DLD1 (cell line): ENCODE measurements around the gene KBTBD4.
"Not testable (repeated sequence)": the region's sequence is repeated elsewhere in the genome, so short reads cannot be mapped to it uniquely, and the experiment has no call there.

Experiments
- in situ Hi-C: cut with HindIII; loops from 2 replicates; pipeline ENCODE4 v1.10.0; 2017; ENCODE audit warnings: low sequenced_read_pairs

KBTBD4 gene

DNA sequence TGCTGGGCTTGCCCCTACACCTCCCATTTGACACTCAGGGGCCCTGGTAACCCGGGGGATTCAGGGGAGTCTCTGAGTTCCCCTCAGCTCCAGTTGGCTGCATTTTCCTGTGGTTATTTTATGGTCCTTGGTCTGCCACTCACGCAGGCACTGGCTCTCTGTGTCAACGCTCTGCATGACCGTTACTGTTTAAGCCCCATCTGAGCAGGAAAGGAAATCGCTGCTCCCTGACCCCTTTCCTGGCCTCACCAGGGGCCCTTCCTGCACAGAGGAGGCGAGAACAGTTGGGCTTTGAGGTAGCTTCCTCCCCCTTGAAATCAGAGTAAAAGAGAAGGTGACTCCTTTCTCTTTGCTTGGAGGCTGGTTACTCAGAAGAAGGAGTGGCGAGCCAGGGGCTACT lies 13.0 kb upstream of the KBTBD4 start:
- in situ Hi-C loops, result no loop called here

DNA sequence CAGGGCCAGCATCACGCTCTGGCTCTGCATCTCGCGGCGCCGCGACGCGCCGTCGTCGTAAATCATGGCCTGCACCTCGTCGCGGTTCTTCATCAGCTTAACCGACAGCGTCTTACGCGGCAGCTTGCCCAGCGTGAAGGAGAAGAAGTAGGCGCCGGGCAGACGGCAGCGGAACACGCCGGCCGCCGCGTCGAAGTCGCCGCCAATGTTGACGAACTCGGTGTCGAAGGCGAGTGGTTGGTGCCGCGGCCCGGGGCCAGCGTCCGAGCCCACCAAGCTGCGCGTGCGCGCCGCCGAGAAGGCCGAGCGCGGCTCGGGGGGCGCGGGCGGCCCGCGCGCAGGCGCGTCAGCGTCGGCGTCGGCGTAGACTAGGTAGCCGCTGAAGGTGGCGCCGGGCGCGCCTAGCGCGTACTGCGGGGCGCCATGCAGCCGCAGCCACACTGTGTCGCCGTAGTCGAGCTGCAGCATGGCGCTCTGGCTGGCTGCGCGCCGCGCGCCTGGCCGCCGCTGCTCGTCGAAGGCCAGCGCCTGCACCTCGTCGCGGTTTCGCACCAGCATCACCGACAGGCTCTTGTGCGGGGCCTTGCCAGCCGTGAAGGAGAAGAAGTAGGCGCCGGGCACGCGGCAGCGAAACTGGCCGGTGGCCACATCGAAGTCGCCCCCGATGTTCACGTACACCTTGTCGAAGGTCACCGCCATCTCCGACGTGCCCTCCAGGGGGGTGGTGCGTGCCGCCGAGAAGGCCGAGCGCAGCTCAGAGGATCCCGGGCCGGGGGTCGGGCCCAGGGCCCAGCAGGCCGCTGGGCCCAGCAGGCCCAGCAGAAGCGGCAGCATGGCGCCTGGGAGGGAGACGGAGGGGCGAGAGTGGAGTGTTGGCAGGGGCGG lies 11.4 kb upstream of the KBTBD4 start:
- in situ Hi-C loops, result no loop called here

DNA sequence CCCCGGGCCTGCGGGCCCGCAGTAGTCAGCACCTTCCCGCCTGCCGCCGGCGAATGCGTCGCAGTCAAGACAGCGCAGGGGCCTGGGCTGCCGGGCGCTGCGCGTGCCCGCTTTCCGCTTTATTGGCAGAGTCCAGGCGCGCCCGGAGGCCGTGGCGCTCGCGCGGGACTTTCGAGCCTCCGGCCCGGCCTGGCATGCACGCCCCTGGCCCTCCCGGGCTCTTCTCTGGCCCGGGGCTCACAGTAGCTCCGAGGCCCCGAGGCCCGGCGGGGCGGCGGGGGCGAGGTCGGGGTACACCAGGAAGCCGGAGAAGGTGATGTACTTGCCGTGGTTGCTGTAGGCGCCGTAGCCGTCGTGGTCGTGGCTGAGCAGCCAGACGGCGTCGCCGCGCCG lies 10.8 kb upstream of the KBTBD4 start:
- in situ Hi-C loops, result no loop called here

DNA sequence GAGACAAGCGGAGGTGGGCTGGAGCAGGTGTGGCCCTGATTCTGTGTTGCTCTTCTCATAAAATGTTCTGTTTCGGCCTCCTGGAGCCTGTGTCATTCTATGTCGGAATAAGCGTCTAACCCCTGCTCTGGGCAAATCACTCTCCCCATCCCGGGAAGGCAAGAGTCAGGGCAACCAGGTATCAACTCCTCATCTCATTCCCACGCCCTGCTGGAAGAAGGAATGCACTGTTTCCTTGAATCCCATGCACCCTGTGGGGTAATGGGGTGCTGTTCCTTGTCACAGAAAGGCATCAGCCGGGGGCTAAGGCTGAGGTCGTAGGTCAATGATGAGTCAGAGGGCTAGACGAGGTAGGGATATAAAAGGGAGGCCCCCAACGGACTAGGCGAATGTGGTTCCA lies 10.3 kb upstream of the KBTBD4 start:
- in situ Hi-C loops, result no loop called here

DNA sequence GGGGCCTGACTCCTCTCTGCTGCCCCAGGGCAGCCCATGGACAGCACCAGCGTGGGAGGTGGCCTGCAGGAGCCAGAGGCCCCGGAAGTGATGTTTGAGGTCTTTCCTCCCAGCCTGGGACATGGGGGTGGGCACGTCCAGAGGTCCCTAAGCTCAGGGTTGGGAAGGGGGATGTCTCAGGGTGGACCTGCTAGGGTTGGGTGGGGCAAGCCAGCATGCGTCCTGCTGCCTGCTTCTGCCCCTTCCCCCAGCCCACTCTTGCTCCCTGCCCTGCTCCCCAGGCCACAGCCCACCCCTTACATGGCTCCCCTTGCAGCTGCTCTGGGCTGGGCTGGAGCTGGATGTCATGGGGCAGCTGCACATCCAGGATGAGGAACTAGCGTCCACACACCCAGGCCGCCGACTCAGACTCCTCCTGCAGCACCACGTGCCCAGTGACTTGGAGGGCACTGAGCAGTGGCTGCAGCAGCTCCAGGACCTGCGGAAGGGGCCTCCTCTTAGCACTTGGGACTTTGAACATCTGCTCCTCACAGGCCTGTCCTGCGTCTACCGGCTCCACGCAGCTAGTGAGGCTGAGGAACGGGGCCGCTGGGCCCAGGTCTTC lies 9.1 kb upstream of the KBTBD4 start:
- in situ Hi-C loops, result no loop called here

DNA sequence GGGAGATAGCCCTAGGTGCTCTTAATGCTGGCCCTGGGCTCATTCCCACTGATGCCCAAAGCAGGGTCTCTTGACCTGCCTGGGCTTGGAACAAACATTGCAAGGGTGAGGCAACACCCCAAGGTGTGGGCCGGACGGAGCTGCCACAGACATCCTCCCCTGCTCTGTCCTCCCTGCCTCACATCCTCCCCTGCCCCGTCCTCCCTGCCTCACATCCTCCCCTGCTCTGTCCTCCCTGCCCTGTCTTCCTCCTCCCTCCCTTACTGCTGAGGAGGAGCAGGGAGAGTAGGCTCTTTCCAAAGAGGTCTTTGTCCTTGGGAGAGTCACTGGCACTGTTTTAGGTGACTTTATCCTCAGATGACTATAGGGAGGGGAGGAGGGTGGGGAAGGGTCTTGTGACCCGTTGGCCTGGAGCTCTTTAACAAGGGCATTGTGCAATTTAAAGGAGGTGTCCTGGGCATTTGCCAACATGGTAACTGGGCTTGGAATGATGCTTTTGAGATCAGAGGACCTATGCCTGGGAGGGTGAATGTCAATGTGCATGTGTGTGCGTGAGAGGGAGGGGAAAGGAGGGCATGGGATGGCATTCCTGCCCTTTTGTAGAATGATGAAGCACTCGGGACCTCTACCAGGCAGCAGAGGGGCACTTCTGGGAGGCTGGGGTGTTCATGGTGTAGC lies 8.4 kb upstream of the KBTBD4 start:
- in situ Hi-C loops, result no loop called here

DNA sequence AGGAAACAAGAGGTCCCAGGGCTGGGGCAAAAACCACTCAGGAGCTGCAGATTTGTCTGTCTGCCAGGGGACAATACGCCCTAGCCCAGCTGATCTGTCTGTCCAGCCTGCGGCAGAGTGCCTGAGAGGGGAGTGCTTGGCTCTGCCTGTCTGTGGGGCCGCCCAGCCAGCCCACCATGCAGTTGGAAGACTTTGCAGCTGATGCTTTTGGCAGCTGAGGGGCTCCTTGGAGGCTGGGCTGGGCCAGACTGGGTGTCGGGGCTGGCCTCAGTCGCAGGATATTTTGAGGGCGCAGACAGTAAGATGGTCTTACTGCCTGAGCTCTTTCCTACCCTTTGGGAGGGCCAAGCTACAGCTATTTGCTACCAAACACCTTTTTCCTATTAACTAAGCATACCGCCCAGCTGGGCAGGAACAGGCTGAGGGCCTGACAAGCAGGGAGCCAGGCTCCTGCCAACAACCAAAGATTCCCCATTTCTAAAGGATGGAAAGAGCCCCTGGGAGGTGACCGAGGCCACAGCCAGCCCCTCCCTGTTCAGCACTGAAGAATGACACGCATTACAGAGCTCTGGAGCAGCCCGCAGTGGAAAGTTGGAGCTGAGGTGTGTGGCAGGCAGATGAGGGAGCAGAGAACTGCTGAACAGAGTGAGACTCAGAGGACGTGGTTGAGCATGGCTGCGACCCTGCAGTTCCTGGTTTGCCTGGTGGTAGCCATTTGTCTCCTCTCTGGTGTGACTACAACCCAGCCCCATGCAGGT lies 7.5 kb upstream of the KBTBD4 start, which contains the start of gene FAM180B:
Gene FAM180B (plus strand): TSS at position 581 of the 758 bp plus-strand sequence. CDS start 91 bp downstream, at position 672.
- in situ Hi-C loops, result no loop called here

DNA sequence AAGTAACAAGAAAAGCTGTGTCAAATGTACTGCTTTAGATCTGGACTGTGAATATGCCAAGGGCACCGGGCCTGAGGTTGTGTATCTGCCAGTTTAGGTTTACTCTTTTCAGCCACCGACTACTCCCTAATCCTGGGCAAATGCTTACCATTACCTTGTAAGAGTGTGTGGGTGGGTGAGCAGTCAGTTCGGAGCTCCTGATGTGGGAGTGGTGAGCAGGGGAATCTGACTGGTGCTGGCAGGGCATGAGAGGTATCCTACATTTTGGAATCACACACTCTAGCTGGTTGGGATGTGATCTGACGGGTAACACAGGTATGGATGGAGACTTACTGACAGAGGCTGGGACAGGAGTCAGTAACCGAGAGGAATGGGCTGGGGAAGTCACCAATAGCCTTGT lies 5.1 kb upstream of the KBTBD4 start:
- in situ Hi-C loops, result no loop called here

DNA sequence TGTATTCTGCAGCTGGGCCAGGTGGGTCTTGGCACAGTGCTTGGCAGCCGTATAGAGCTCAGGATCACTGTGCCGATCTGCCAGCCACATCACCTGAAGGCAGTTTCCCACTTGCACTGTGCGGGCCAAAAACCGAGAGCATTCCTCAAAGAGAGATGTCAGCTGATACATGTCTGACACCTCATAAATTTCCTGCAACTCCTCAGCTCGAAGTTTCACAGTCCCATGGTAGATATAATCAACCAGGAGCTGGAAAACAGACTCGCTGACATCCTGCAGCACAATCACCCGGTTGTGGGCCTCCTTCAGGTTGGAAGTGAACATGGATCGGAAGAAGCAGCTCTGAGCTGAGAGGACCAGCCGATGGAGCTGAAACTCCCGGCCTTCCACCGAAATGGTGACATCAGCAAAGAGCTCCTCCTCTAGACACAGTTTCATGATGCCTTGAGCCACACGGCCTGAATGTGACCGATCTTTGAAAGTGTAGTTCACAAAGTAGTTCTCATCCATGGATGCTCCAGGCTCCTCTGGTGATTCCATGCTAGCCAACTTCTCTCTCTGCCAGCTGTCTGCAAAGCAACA lies 1.2 kb downstream of the KBTBD4 start:
- in situ Hi-C loops, result no loop called here

DNA sequence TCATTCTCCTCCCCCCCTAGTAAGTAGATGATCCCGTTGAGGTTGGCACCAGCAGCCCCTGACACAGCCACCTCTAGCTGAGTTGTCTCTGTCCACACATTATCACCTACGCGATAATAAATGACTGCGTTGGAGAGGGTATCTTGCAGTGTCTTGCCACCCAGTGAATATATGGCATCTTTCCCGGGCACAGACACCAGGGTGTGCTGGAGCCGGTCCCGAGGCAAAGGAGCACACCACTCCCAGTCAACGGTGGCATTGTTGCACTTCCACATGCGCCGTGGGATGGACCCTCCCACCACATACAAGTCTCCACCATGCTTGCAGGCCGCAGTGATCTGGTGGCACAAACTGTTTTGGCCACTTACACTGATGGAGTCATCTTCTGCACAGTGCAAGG lies 5.4 kb downstream of the KBTBD4 start:
- in situ Hi-C loops, result no loop called here

DNA sequence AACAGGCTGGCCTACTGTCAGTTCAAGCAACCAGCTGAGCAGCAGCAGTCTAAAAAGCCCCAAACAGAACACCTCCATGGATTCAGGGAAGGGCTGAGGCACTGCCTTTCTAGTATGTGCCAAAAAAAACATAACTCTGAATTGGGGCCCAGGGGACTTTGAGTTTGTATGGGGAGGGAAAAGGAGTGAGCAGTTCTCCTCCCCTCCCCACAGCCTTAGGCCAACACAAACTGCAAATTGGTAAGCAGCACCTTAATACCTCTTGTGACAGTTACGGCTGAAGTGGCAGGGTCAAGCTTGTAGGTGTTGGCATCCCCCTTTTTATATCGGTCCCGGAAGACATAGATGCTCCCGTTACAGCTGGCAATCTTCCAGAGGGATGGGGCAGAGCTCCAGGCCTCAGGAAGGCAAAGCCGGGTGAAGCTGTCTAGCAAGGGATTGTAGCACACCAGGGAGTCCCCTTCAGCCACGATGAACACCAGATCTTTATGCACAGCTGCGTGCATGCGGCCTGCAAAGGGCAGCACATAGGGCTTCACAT lies 6.0 kb downstream of the KBTBD4 start:
- in situ Hi-C loops, result no loop called here

DNA sequence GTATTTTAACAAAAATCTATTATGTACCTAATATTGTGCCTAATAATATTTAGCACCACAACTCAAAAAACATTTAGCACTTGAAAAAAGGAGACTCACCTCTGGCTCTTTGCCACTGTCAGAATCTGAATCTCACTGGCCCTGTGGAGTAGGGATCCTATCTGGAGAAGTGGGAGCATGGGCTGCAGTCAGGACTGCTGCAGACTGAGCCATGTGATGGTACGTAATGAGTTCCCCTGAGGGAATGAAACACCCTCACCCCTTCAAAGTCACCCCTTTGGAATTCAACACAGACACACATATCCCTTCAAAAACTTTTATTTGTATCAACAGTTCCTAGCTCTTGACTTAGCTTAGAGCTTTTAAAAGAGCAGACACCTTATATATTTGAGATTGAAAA lies 6.9 kb downstream of the KBTBD4 start:
- in situ Hi-C loops, result no loop called here

DNA sequence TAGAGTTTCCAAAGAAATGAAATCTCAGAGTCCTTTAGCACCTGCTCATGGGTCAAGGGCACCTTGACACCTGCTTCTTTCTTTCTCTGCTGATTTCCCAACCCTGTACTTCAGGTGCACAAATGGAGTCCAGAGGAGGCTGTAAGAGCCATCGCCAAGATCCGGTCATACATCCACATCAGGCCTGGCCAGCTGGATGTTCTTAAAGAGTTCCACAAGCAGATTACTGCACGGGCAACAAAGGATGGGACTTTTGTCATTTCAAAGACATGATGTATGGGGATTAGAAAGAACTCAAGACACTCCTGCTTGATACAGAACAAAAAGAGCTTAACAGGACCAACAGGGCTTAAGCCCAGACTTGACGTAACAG lies 7.4 kb downstream of the KBTBD4 start:
- in situ Hi-C loops, result no loop called here

DNA sequence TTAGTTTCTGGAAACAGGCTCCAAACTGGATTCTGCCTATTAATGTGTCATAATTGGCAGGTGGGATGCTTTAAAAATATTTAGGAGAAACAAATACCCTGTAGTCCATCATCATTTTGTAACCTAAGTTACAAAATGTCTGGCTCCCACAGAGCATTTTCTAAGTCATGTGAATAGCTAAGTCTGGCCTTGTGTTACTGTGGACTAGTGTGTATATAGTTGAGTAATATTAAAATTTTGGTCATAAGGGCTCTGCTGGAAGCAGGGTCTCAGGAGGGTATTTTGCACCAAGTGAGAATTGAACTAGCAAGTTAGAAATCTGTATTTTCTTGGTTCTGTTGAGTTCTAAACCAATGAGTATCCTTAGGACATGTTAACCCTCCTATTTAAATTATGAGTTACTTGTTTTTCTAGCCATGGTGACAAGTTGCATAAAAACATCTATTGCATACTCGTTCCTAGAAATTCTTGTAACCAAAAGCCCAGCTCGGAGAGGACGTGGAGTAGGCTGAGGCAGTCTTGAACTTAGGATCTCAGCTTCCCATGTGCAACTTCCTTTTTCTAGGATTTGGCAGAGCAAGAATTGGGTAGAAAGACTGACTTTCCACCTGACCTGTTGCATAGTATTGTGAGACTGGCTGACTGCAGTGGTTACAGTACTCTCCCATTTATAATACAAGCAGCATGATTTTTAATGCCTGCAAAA lies 8.0 kb downstream of the KBTBD4 start:
- in situ Hi-C loops, result no loop called here

DNA sequence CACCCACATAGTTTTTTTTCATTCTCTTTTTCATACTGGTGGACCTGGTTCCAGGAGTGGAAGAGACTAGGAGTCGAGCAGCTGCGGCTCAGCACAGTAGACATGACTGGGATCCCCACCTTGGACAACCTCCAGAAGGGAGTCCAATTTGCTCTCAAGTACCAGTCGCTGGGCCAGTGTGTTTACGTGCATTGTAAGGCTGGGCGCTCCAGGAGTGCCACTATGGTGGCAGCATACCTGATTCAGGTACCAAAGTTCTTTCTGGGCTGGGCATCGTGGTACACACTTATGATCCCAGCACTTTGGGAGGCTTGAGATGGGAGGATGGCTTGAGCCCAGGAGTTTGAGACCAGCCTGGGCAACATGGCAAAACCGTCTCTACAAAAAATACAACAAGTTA lies 9.1 kb downstream of the KBTBD4 start:
- in situ Hi-C loops, result no loop called here

DNA sequence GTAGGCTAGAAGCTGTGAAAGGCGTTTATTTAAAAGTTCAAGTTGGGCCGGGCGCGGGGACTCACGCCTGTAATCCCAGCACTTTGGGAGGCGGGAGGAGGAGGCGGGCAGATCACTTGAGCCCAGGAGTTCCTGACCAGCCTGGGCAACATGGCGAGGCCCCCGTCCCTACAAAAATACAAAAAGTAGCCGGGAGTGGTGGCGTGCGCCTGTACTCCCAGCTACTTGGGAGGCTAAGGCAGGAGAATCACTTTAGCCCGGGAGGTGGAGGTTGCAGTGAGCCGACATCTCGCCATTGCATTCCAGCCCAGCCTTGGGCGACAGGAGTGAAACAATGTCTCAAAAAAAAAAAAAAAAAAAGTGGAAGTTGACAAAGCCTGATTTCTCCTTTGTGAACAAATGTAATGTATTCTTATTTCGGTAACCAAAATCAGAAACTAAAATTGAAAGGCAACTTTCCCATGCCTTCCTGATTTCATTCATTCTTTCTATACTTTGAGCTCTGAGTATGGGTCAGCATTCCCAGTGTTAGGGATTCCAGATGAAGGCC lies 12.5 kb downstream of the KBTBD4 start:
- in situ Hi-C loops, result no loop called here

DNA sequence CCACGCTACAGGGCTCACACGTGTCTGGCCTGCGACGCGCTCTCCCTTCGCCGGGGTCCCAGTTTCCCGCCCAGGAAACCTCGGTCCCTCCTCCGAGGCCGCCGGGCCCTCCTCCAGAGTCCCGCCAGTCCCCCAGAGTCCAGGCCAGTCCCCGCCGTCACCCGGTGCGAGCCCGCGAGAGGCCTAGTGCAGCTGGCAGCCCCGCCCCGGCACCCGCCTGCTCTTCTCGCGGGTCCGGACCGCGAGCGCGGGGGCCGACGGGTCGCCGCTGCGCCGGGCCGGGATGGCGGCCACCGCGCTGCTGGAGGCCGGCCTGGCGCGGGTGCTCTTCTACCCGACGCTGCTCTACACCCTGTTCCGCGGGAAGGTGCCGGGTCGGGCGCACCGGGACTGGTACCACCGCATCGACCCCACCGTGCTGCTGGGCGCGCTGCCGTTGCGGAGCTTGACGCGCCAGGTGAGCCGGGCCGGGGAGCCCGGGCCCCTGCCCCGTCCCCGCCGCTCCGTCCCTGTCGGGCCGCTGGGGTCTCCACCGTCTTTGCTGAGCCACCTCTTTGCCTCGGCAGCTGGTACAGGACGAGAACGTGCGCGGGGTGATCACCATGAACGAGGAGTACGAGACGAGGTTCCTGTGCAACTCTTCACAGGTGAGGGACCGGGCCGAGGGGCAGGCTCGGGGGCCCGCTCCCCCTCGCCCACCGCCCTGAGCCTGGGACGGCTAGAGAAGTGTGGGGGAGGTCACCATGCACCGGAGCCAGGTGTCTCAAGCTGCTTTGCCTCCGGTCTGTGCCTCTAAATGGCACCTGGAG lies 13.2 kb downstream of the KBTBD4 start, which contains the start of gene PTPMT1:
Gene PTPMT1 (plus strand): TSS at position 260 of the 809 bp plus-strand sequence. CDS start 24 bp downstream, at position 284.
- in situ Hi-C loops, result no loop called here

DNA sequence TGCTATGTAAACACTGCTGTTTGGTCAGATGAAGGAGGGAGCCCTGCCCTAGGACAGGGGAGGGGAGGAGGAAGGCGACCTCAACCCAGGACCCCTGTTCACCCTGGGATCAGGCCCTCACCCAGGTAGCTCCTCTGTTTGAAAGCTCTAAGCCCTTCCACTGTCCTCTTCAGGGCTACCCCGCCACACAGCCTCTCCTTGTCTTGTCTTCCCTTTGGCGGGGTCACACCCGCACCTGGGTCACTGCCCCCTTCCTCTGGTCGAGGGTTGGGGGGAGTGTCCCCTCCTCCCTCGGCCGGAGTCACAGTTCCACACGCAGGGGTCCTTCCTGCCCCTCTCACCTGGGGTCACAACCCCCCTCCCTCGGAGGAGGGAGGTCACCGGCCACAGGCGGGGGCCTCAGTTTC lies 13.8 kb downstream of the KBTBD4 start:
- in situ Hi-C loops, result no loop called here

DNA sequence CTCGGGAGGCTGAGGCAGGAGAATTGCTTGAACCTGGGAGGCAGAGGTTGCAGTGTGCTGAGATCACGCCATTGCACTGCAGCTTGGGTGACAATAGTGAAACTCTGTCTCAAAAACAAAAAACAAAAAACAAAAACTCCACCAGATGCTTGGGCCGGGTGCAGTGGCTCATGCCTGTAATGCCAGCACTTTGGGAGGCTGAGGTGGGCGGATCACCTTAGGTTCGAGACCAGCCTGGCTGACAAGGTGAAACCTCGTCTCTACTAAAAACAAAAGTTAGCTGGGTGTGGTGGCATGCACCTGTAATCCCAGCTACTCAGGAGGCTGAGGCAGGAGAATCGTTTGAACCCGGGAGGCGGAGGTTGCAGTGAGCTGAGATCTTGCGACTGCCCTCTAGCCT lies 14.4 kb downstream of the KBTBD4 start:
- in situ Hi-C loops, result not testable (repeated sequence)
